ENCODE data around the gene CMTR1. TPM values are rescaled to one million over a fixed set of nuclear protein-coding genes. Genes with fewer than 3 reads are reported as not detected.

The CMTR1 gene
- total RNA-seq, 4 donors from 2014 or later = 21.4 to 43.1 (median 29.3) TPM

- no peak for TF ChIP-seq CTCF (IDR thresholded peaks at IDR 0.05; ENCODE audit: low read depth)
These were observed 58.8 kb downstream of the CMTR1 start for GRCh38 chr6:37491830-37492208.

- TF ChIP-seq CTCF (IDR thresholded peaks at IDR 0.05; ENCODE audit: low read depth) = no peak
These were observed 59.4 kb downstream of the CMTR1 start for GRCh38 chr6:37492236-37492972.

- TF ChIP-seq CTCF (IDR thresholded peaks at IDR 0.05; ENCODE audit: low read depth) = no peak
These were observed 60.1 kb downstream of the CMTR1 start for GRCh38 chr6:37492991-37493660.

GRCh38 chr6:37493661-37493995 lies 60.6 kb downstream of the CMTR1 start:
- TF ChIP-seq CTCF (IDR thresholded peaks at IDR 0.05; ENCODE audit: low read depth) = no peak

- TF ChIP-seq CTCF (IDR thresholded peaks at IDR 0.05; ENCODE audit: low read depth) = no peak
These were observed 62.4 kb downstream of the CMTR1 start for GRCh38 chr6:37495244-37495934.

GRCh38 chr6:37496951-37497885 lies 64.2 kb downstream of the CMTR1 start:
- no peak for TF ChIP-seq CTCF (IDR thresholded peaks at IDR 0.05; ENCODE audit: low read depth)

Measured in subcutaneous adipose tissue (tissue), 4 donors.